Germinal center (tissue), 1 donor: ENCODE measurements around the gene FXYD5.

Experiments
- DNase-seq: peaks from one replicate; pipeline ENCODE4 v3.0.0; 2012; ENCODE audit warnings: mixed read lengths, low spot score

Gene FXYD5, protein sequence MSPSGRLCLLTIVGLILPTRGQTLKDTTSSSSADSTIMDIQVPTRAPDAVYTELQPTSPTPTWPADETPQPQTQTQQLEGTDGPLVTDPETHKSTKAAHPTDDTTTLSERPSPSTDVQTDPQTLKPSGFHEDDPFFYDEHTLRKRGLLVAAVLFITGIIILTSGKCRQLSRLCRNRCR

GRCh38 chr19:35154525-35155406, at the start of gene FXYD5:
Gene FXYD5, plus strand, starts transcription at chr19:35154735. Its CDS starts 816 bp downstream, at chr19:35155551.
- DNase-seq, result peak; percentile 71

DNA sequence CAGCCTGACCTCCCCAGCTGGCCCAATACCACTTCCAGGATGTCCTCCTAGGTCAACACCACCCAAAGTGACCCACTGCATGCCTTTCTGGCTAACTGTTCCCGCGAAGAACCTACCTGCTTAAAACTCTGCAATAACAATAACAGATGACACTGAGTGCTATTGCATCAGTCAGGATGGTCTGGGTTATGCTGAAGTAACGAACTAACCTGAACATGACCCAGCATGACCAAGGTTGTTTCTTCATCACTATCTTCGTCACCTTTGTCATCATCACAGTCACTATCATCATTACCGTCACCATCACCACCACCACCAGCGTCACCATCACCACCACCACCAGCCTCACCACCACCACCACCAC, 49.5 kb upstream of the FXYD5 start:
- no peak for DNase-seq

DNA sequence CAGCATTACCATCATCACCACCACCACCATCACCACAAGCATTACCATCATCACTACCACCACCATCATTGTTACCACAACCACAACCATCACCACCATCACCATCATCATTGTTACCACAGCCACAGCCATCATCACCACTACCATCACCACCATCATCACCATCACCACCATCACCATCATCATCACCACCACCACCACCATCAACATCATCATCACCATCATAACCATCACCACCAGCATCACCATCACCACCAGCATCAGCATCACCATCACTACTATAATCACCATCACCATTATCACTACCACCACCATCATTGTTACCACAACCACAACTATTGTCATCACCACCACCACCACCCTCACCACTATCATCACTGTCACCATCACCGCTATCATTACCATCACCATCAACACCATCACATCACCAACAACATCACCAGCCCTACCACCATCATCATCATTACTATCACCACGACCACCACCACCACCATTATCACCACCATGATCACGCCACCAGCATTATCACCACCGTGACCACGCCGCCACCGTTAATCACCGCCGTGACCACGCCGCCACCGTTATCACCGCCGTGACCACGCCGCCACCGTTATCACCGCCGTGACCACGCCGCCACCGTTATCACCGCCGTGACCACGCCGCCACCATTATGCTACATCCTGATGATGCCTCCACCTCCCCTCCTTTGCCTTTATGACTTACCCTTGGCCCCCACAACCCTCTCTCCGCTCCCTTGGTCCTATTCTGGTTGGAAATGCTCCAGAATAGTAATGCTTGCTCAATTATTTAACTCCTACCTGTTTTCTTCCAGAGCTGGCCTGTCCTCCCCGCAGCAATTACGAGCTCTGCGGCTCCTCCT, 48.9 kb upstream of the FXYD5 start:
- DNase-seq, result no peak

DNA sequence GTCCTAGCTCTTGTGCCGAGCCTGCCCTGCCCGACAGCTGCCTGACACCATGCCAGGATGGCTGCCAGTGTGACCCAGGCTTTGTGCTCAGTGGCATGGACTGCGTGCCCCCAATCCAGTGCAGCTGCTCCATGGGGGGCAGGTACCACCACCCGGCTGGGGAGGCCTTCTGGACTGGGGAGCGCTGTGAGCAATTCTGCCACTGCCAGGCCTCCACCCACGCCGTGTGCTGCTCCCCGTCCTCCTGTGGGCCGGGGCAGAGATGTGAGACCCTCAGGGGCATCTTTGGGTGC, 48.3 kb upstream of the FXYD5 start:
- DNase-seq, result no peak

GRCh38 chr19:35106898-35107541, 47.5 kb upstream of the FXYD5 start:
- no peak for DNase-seq

GRCh38 chr19:35107545-35107944, 47.0 kb upstream of the FXYD5 start:
- DNase-seq, result no peak

DNA sequence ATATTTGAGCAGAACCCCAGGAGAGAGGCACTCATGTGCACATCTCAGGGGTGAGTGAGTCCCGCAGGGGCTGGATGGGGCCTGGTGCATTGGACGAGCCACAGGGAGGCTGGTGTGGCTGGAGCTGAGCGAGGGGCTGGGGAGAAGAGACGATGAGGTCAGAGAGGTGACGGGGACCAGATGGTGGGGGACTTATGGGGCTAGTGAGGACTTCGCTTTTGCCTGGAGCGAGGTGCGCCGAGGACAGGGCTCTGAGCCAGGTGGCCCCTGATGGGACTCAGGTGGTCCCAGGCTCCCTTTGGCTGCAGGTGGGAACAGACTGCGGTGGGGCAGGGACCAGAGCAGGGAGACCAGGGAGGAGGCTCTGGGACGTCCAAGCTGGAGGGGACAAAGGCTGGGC, 45.8 kb upstream of the FXYD5 start:
- DNase-seq, result no peak

GRCh38 chr19:35109395-35110112, 45.0 kb upstream of the FXYD5 start:
- no peak for DNase-seq

DNA sequence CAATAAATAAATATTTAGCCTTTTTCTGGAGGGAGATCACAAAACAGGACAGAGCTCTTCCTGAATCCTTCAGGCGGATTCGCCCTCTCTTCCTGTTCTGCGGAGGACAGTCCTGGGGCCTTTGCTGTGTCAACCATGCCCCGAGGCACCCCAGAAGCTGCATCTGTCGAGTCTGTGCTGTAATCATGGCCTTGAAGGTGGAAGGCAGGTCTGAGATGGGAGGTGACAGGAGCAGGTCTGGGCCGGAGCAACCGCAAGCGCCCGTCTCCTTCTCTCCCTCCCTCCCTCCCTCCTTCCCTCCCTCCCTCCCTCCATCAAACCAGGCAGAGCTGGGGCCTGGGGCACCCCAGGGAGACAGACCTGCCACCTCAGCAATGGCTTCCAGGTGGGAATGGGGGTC, 43.6 kb upstream of the FXYD5 start:
- DNase-seq, result no peak

DNA sequence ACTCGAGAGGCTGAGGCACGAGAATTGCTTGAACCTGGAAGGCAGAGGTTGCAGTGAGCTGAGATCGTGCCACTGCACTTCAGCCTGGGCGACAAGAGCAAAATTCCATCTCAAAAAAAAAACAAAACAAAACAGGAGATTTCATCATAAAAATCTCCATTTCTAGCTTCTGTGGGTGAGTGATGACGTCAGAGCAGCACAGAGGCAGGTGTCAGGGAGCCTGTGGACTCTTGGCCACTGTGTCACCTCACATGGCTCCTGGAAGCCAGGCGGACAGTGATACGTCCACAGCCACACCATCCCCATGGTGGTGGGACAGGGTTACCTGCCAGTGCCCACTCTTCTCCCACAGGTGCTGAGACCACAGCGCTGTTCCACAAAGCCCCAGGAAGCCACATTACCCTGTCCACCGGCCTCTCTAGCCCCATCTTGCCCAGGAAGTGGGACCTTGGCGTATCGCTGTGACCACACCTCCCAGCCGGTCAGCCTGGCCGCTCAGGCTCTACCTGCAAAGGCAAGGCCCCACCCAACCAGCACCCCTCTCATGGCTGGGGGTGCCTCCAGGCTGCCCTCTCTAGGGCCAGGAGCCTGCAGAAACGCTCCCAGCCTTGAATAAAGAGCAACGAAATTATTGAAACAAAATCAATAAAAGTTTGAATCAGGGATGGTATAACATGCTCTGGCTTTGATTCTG, 41.4 kb upstream of the FXYD5 start:
- no peak for DNase-seq

DNA sequence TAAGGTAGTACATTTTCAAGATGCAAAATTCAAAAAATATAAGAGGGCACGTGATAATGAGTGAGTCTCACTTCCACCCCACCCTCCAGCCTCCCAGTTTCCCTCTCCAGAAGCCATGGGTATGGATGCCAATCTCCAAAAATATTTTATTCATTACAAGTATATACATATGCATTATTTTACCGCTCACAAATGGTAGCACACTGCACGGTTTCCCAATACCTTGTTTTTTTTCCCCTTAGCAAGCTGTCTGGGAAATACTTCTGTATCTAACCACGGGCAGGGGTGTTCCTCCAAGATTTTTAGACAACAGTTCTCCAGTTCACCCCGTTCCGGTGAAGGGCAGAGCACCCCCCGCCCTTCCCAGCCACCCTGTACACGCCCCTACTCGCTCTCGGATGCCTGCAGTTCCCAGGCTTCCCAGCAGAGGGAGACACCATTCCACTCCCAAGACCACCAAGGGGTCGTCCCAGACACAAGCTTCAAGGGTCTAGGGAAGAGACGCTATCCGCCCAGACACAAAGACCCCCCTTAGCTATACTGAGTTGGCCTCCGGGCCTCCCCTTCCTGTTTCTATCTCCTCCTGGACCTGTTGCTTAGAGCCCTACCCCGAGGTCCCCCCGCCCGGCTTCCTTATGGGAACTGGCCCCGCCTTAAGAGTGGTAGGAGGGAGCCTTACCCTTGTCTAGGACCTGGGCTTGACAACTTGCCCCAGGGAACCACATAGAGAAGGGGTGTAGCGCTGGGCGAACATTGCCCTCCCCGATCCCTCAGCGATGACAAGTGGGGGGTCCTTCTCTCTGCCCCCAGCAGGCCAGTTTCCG, 40.0 kb upstream of the FXYD5 start:
- DNase-seq, result peak; percentile 83

DNA sequence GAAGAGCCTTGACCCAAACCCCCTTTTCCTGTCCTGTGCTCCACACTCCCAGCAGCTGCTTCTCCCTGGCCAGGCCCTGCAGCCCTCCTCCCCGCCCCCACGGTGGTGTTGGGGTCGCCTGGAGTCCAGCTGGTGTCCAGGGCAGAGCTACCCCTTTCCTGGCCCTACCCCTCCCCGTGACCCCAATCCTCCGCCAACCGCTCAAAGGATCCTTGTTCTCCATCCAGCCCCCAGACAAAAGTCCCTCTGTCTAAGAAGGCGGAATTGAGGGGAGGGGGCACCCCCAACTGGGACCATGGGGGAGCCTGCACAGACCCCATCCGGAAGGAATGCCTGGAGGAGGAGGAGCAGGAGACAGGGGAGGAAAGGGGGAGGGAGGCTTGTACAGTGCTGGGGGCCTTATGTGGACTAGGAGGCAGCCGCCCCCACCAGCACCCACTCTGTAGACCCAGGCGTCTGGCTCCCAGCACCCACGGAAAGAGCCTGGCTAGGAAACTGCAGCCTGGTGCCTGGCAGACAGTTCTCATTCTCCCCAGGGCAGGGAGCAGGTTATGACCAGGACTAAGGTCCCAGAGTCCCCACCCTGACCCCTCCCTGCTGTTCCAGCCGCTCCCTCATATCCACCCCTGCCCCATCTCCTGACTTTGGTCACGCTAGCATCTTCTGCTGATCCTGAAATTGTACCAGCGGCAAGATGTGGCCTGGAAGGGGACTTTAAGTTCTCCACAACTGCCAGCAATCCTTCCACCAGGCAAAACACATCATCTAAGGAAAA, 39.2 kb upstream of the FXYD5 start, which contains the start of gene FXYD3:
FXYD3 (plus strand) TSS at position 647 of the 775 bp plus-strand sequence. CDS start 3,554 bp downstream, outside the sequence.
- no peak for DNase-seq

- DNase-seq, result no peak
Measured at GRCh38 chr19:35116072-35116801, 38.3 kb upstream of the FXYD5 start.

- no peak for DNase-seq
Measured at GRCh38 chr19:35117116-35117515, 37.4 kb upstream of the FXYD5 start.

GRCh38 chr19:35117799-35118198, 36.7 kb upstream of the FXYD5 start:
- no peak for DNase-seq

GRCh38 chr19:35118268-35119020, 36.1 kb upstream of the FXYD5 start:
- no peak for DNase-seq

- DNase-seq, result no peak
Measured at GRCh38 chr19:35119091-35119490, 35.4 kb upstream of the FXYD5 start.
